ENCODE measurements around the gene SLC35F3.

SLC35F3 gene

DNA sequence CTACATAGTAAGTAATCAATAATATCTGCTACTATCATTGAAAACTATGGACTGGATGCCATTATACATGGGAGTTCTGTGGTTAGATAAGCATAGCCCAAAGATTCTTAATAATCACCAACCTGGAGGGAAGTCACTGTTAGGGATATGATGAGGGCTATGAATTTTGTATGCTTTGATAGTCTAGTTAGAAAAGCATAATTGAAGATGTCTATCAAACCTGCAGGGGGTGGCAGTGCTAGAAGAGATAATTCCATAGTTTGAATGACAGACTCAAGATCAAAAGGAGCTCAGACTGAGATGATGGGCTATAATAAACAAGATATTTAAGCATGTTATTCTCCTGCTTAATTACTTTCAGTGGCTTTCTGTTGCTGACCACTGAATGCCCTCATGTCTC lies 453.4 kb downstream of the SLC35F3 start:
- no peaks in the 10 kb centered on the region for H3K9me2 ChIP-seq (replicated peaks; ENCODE audit: insufficient read depth, low read length)
- no peak overlapping the region for H2AFZ ChIP-seq (ENCODE audit: low read depth, low read length, severe bottlenecking)
- peak overlapping the region; percentile 66 for H3K4me2 ChIP-seq (ENCODE audit: low read depth, low read length, poor library complexity, severe bottlenecking)
- H3K4me3 ChIP-seq (ENCODE audit: insufficient read depth, low read length, poor library complexity, severe bottlenecking): peak overlapping the region; percentile 62
- no peaks in the 10 kb centered on the region for H3F3A ChIP-seq (ENCODE audit: insufficient read depth)
- H3K27ac ChIP-seq (ENCODE audit: low read depth, low read length): no peak overlapping the region
- TF ChIP-seq, protein P1, sequence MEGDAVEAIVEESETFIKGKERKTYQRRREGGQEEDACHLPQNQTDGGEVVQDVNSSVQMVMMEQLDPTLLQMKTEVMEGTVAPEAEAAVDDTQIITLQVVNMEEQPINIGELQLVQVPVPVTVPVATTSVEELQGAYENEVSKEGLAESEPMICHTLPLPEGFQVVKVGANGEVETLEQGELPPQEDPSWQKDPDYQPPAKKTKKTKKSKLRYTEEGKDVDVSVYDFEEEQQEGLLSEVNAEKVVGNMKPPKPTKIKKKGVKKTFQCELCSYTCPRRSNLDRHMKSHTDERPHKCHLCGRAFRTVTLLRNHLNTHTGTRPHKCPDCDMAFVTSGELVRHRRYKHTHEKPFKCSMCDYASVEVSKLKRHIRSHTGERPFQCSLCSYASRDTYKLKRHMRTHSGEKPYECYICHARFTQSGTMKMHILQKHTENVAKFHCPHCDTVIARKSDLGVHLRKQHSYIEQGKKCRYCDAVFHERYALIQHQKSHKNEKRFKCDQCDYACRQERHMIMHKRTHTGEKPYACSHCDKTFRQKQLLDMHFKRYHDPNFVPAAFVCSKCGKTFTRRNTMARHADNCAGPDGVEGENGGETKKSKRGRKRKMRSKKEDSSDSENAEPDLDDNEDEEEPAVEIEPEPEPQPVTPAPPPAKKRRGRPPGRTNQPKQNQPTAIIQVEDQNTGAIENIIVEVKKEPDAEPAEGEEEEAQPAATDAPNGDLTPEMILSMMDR (IDR thresholded peaks at IDR 0.05; ENCODE audit: insufficient read depth, low read length, poor library complexity, severe bottlenecking): no peak
- no peak for TF ChIP-seq EZH2phosphoT487 (conservative IDR thresholded peaks at IDR 0.05; ENCODE audit: low read length)
- no peaks in the 10 kb centered on the region for H3K27me3 ChIP-seq (ENCODE audit: low read length)
- no peaks in the 10 kb centered on the region; the same call in 1 of the 2 replicates for H3K79me2 ChIP-seq (ENCODE audit: insufficient read depth, low read length)
- peak overlapping the region; percentile 57 for H3K9ac ChIP-seq (ENCODE audit: low read length)
- H4K20me1 ChIP-seq (ENCODE audit: low read depth, low read length): no peaks in the 10 kb centered on the region
- H3K36me3 ChIP-seq (ENCODE audit: low read length): no peaks in the 10 kb centered on the region
- H3K9me3 ChIP-seq (ENCODE audit: insufficient read depth, low read length): no peaks in the 10 kb centered on the region

DNA sequence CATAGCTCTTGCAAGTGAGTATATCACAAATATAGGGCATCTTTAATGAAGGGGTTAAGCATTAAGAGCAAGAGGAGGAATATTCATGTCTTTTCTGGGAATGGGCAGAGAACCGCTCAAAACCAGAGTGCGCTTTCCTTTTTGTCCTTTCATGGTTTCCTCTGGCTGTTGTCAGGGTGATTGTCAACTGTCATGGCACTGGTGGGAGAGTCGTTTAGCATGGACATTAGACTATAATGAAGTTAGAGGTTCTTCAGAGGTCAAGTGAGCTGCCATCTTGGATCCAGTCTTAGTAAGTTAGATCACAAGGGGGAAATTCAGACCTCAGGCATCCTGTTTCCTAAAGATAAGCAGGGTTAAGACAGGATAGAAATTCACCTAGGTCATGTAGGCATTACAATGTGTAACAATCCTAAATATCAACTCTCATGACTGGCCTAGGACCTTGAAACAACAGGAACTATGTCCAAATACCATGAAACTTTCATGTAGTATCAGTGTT lies 456.7 kb downstream of the SLC35F3 start:
- no peaks in the 10 kb centered on the region for H4K20me1 ChIP-seq (ENCODE audit: low read depth, low read length)
- no peaks in the 10 kb centered on the region for H3K36me3 ChIP-seq (ENCODE audit: low read length)
- no peak overlapping the region for H3K4me2 ChIP-seq (ENCODE audit: low read depth, low read length, poor library complexity, severe bottlenecking)
- H3K9me2 ChIP-seq (replicated peaks; ENCODE audit: insufficient read depth, low read length): no peaks in the 10 kb centered on the region
- no peaks in the 10 kb centered on the region; the same call in 1 of the 2 replicates for H3K79me2 ChIP-seq (ENCODE audit: insufficient read depth, low read length)
- H3K9ac ChIP-seq (ENCODE audit: low read length): no peak overlapping the region
- H3K9me3 ChIP-seq (ENCODE audit: insufficient read depth, low read length): no peaks in the 10 kb centered on the region
- no peaks in the 10 kb centered on the region for H3K27me3 ChIP-seq (ENCODE audit: low read length)
- TF ChIP-seq, protein P1 (IDR thresholded peaks at IDR 0.05; ENCODE audit: insufficient read depth, low read length, poor library complexity, severe bottlenecking): no peak
- no peak for TF ChIP-seq EZH2phosphoT487 (conservative IDR thresholded peaks at IDR 0.05; ENCODE audit: low read length)
- H3K27ac ChIP-seq (ENCODE audit: low read depth, low read length): no peak overlapping the region
- H3F3A ChIP-seq (ENCODE audit: insufficient read depth): no peaks in the 10 kb centered on the region
- H2AFZ ChIP-seq (ENCODE audit: low read depth, low read length, severe bottlenecking): no peak overlapping the region
- no peak overlapping the region for H3K4me3 ChIP-seq (ENCODE audit: insufficient read depth, low read length, poor library complexity, severe bottlenecking)

DNA sequence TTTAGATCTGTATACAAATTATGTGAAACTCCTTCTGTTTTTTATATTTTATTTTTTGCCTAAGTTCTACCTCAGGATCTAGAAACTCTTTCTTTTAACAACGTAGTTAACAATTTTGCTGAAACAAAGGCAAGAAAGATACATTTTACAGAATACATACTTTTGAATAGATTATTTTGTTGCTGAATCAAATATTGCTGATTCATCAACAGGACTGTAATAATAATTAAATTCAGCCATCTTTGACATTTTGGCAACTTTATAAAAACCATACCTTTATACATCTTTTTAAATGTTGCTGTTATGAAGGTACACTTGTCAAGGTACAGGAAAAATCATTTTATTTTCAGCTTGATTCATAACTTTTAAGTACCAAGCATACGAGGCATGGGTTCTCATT lies 458.1 kb downstream of the SLC35F3 start:
- H3K9ac ChIP-seq (ENCODE audit: low read length): no peak overlapping the region
- no peak for TF ChIP-seq EZH2phosphoT487 (conservative IDR thresholded peaks at IDR 0.05; ENCODE audit: low read length)
- TF ChIP-seq, protein P1 (IDR thresholded peaks at IDR 0.05; ENCODE audit: insufficient read depth, low read length, poor library complexity, severe bottlenecking): no peak
- H3K9me3 ChIP-seq (ENCODE audit: insufficient read depth, low read length): no peaks in the 10 kb centered on the region
- H4K20me1 ChIP-seq (ENCODE audit: low read depth, low read length): no peaks in the 10 kb centered on the region
- no peak overlapping the region for H3K27ac ChIP-seq (ENCODE audit: low read depth, low read length)
- H3K4me2 ChIP-seq (ENCODE audit: low read depth, low read length, poor library complexity, severe bottlenecking): no peak overlapping the region
- H3K79me2 ChIP-seq (ENCODE audit: insufficient read depth, low read length): no peaks in the 10 kb centered on the region; the same call in 1 of the 2 replicates
- H3K4me3 ChIP-seq (ENCODE audit: insufficient read depth, low read length, poor library complexity, severe bottlenecking): no peak overlapping the region
- H3K9me2 ChIP-seq (replicated peaks; ENCODE audit: insufficient read depth, low read length): no peaks in the 10 kb centered on the region
- H3K36me3 ChIP-seq (ENCODE audit: low read length): no peaks in the 10 kb centered on the region
- no peaks in the 10 kb centered on the region for H3K27me3 ChIP-seq (ENCODE audit: low read length)
- no peak overlapping the region for H2AFZ ChIP-seq (ENCODE audit: low read depth, low read length, severe bottlenecking)
- no peaks in the 10 kb centered on the region for H3F3A ChIP-seq (ENCODE audit: insufficient read depth)
